GM21447 (cell line): ENCODE measurements around the gene CEBPB.

ENCODE experiments used
- ATAC-seq: cut with Tn5 transposase; IDR thresholded peaks from one replicate; pipeline ENCODE4 v1.9.1; 2021; ENCODE audit not compliant: unreplicated experiment

Gene CEBPB

DNA sequence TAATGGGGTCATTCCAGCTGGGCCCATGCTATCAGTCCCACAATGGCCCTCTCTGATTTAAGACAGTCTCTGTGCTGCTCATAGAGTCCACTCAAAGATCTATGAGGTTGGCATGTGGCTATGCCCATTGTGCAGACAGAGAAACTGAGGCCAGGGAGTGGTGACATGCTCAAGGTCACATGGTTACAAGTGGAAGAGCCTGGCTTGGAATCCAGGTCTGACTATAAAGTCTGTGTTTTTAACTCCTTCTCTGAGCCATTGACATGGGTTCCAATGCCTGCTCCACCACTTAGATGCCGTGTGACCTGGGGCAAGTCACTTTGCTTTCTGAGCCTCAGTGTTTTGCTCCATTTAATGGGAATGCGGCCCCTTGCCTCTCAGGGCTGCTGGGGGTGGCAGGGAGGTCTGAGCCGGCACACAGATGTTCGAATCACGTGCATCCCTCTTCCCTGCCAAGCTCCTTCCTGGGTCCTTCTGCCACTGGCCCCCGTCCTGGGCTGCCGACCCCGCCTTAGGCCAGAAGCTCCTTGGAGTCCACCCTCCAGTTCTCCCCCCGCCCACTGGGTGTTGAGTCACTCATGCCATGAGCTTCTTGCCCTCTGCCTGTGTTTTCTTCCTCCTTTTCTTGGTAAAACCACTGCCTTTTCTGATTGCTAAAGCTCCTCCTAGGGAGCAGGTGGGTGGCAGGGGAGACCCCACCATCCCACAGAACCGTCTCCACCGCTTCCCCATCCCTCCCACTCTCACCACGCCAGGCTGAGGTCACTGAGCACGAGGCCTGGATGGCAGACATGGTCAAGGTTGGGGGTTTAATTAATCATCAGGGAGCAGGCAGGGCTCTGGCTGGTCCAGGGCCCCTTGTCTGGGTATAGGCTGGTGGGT, 35.7 kb downstream of the CEBPB start:
- no peak for ATAC-seq

DNA sequence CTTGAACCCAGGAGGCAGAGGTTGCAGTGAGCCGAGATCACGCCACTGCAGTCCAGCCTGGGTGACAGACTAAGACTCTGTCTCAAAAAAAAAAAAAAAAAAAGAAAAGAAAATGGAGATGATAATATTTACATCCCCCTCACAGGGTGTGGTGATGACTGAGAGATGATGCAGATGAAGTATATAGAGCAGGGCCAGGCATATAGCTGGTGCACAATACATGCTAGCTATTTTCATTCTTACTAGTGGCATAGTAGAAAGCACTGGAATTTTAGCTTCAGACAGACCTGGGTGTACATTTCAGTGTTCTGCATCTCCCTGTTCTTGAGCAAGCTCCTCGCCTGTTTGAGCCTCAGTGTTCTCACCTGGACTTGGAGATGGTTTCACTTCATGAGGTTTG, 36.9 kb downstream of the CEBPB start:
- ATAC-seq: no peak

DNA sequence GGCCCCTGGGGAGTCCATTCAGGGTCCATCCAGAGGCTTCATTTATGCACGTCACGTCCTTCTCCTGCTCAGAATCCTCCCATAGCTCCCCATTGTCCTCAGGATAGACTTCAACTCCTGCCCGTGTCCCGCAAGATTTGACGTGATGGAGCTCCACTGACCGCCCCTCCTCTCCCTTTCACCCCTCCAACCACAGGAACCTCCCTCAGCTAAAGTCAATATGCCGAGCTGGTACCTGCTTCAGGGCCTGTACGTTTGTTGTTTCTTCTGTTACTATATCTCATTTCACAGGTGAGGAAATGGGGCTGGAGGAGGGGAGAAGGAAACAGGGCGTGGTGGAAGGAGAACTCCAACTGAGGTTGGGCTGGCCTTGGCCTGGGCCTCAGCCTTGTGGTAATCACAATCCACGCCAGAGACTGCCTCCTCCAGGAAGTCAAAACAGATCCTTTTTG, 38.6 kb downstream of the CEBPB start:
- no peak for ATAC-seq

DNA sequence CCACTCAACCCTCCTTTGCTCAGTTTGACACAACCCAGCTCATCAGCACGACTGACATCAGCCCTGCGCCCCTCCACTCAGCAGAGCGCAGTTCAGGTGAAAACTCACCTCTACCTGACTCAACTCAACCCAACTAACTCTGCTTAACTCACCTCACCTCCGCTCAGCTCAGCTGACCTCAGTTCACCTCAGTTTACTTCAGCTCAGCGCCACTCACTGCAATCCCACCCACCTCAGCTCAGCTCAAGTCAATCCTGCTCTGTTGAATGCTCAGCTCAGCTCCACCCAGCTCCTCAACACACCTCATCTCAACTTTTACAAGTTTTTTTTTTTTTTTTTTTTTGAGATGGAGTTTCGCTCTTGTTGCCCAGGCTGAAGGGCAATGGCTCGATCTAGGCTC, 39.6 kb downstream of the CEBPB start:
- ATAC-seq: no peak

DNA sequence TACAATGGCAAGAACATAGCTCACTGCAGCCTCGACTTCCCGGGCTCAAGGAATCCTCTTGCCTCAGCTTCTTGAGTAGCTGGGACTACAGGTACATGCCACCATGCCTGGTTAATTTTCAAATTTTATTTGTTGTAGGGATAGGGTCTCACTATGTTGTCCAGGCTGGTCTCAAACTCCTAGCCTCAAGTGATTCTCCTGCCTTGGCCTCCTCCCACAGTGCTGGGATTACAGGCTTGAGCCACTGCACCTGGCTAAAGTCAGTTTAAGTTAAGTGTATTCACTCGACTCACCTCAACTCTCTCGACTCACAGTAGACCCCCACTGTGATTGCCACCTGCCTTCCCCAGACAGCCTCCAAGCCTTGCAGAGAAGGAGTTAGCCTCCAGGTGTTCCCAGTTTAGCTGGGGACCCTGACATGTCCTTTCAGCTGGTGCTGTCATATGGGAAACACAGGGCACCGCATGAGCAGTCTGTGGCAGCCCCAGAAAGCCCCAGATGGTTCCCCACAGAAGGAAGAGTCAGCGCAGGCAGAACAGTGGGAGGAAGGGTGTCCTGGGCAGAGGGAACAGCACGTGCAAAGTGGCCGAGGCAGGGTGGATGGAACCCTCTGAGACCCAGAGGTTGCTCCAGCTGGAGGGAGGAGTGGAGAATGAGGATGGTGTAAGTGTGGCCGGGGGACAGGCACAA, 40.4 kb downstream of the CEBPB start:
- ATAC-seq: no peak

DNA sequence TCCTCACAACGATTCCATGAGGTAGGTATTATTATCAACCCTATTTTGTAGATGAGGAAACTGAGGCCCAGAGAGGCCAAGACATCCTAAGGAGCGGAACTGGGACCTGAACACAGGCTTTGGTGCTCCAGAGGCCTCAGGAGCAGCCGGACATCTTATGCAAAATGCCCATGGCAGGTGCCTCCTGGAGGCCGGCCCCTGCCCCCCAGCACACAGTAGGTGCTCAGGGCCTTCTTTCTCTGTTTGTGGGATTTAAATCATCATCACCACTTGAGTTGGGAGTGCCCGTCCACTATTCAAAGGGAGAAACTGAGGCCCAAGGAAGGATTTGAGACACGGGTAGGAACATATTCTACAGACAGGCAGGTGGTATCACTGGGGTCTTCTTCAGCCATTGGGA, 41.2 kb downstream of the CEBPB start:
- ATAC-seq: no peak

DNA sequence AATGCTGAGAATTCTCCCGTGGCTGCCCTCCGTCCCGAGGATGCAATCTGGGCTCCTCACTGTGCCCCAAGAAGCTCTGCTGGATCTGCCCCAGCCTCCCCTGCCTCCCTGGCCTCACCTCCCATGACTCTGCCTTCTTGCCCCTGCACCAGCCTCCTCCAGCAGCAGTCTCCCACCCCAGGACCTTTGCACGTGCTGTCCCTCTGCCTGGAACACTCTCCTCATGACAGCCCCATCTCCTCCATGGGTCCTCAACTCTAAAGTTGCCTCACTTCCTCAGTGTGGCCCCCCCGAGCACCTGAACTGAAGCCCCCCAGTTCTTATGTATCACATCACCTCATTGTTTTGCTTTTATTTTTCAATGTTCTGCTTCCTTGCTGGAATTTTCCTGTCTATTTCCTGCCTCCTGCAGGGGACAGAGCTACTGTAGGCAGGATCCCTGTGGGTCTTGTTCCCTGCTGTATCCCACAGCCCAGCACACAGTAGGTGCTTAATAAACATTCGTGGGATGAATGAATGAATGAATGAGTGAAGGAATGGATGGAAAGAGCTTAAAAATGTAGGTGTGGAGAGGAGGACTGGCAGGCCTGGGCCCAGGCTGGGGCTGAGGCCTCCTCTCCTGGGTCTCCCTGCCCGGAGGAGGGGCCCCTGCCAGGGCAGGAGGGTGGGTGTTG, 42.2 kb downstream of the CEBPB start:
- no peak for ATAC-seq

DNA sequence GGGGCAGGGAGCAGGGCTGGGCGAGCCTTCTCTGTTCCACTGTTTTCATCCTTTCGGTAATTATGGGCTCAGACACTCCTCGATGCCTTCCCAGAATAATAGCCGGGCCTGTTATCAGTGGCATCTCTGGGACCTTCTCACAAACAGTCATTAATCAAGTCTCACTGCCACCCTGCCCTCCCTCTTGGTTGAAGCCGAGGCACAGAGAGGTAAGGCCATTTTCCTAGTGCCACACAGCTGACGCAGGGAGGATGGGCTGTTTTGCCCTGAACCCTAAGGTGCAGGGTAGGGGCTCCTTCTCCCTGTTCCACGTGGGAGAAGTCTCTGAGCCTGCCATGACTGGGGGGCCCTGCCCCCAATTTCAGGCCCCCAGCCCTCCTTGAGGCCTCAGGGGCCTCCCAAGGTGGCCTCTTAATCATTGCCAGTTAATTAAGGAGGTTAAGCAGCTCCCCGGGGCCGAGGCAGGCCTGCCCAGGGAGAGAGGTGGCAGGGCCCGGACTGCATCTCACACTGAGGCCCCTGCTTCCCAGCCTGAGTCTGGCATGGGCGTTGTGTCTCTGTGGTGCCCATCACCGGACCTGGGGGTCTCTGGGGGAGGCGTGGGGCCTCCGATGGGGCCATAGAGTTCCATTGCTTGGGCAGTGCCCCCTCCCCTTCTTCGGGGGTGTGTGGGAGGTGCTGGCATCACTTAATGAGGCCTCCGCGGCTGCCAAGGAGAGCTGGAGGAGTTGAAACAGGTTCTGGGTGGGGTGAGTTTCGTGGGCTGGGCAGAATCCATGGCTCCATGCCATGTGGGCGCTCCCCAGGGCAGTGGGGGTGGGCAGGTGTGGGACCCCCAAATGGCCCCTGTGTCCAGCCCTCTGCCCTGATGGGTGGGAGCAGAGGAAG, 42.9 kb downstream of the CEBPB start:
- ATAC-seq: no peak

DNA sequence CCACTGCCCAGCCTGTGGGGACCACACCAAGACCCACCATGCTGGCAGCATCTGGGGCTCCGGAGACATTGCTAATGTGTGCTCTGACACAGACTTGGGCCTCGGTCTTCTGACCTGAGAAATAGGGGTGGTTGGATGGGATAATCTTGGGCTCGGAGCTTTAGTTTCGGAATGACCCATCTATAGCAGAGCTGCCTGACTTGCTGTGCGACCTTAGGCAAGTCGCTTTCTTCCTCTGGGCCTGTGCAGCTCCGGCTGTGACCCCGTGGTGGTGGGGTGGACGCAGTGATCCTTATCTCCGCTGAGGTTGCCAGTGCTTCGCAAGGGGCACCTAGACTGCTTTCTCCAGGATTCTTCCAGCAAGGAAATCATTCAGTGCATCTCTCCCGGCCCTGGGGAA, 43.7 kb downstream of the CEBPB start:
- no peak for ATAC-seq

DNA sequence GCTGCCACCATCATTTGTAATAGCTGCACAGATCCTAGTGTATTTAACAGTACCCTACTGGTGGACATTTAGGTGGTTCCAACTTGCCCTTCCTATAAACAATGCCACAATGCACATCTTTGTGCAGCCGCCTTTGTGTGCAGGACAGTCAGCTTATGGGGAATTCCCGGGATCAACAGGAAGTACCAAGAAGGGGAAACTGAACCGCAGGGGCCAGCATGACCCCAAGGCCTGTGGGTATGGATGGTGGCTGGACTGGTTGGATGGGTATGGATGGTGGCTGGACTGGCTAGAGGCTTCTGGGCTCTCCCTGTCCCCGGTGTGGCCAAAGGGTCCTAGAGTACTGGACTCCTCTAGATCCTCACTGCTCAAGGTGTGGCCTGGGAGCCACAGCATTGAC, 46.7 kb downstream of the CEBPB start:
- ATAC-seq: no peak

DNA sequence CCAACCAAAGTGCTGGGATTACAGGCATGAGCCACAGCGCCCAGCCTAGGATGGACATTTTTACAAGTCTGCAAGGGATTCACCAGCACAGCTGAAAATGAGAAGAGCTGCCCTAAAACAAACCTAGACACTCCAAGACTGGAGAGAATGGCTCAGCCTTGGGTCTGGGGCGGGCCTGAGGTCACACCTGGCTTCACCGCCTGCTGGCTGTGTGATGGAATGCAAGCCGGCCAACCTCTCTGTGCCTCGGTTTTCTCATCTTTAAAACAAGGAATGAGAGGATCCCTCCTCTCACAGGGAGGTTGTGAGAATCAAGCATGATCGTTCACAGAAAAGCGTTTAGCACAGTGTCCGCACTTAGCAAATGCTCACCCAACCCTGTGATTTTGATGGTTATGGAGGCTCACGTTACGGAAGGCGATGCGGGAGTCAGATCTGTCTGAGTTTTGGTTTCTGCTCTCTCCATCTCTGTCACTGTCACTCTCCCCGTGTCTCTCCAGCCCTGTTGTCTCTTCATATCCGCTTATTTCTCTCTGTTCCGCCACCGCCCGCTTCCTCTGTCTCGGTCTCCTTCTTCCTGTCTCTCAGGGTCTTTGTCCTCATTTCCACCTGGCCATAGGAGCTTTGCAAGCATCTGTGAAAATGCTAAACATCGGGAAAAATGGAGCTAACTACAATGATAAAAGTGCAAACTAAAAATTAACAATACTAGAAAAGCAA, 47.6 kb downstream of the CEBPB start:
- no peak for ATAC-seq

DNA sequence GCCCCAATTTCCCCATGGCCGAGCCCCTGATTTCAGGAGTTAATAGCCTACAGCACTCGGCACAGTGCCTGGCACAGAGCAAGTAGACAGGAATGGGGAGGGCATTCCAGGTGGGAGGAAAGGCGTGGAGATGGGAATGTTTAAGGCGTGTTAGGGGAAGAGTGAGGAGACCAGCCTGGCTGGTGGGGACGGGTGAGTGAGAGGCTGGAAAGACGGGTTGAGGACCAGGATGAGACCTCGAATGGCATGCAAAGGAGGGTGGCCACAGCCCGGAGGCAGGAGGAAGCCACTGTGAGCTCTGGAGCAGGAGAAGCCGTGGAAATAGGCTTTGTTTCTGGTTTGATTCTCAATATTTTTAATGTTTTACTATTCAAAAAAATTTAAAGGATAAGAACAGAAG, 49.5 kb downstream of the CEBPB start:
- no peak for ATAC-seq

DNA sequence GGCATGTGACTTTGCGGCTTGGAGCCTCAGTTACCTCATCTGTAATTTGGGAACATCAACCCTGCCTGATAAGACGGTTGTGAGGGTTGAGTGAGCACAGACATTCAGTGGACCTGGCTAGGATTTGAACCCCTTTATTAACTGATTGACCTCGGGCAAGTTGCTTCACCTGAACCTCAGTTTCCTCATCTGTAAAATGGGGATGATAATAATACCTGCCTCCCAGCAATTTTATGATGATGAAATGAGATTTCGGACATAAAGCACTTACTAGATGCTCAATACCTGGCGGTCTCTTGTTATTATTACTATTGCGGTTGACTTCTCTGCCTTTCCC, 51.5 kb downstream of the CEBPB start:
- no peak for ATAC-seq
